ENCODE measurements around the gene ULK4. TPM values are rescaled to one million over a fixed set of nuclear protein-coding genes. Genes with fewer than 3 reads are reported as not detected.

The ULK4 gene
- total RNA-seq, 4 donors from 2014 or later = 13.3 to 23.4 (median 17.9) TPM

DNA sequence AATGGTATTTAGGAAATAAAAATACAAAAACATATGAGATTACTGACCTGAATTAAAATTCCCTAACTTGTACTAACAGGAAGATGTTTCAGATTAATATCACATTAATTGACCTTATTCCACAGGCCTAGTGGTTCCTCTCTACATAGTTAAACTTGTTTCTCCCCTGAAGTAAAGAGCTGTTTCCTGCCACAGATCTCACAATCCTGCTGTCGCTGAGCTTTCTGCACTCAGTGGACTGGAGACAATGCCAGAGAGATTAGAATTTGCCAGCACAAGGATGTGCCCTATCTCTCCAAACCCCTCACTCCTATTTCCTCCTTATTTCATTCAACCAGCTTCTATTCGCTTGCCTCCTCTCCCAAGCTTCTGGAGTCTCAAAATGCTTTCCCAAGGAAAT is 632.0 kb downstream of the ULK4 start:
- H3K4me3 ChIP-seq = no peak overlapping the region
- no peaks in the 10 kb centered on the region for H3K27me3 ChIP-seq
- no peak for TF ChIP-seq EP300 (IDR thresholded peaks at IDR 0.05)
- TF ChIP-seq POLR2A (IDR thresholded peaks at IDR 0.05) = no peak
- TF ChIP-seq, protein P1, sequence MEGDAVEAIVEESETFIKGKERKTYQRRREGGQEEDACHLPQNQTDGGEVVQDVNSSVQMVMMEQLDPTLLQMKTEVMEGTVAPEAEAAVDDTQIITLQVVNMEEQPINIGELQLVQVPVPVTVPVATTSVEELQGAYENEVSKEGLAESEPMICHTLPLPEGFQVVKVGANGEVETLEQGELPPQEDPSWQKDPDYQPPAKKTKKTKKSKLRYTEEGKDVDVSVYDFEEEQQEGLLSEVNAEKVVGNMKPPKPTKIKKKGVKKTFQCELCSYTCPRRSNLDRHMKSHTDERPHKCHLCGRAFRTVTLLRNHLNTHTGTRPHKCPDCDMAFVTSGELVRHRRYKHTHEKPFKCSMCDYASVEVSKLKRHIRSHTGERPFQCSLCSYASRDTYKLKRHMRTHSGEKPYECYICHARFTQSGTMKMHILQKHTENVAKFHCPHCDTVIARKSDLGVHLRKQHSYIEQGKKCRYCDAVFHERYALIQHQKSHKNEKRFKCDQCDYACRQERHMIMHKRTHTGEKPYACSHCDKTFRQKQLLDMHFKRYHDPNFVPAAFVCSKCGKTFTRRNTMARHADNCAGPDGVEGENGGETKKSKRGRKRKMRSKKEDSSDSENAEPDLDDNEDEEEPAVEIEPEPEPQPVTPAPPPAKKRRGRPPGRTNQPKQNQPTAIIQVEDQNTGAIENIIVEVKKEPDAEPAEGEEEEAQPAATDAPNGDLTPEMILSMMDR (IDR thresholded peaks at IDR 0.05) = no peak

DNA sequence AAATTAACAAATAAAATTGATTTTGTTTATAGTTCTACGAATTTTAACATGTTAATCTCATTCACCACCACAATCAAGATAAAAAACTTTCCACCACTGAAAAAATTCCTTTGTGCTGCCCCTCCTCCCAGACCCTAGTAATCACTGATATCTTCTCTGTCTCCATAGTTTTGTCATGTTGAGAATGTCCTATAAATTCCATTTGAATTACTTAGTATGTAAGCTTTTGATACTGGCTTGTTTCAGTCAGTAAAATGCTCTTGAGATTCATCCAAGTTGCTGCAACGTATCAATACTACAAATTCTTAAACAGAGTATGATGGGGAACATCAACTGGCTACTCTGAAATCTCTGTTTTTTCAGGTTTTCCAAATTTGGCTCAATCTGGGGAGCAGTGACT is 633.0 kb downstream of the ULK4 start:
- TF ChIP-seq EP300 (IDR thresholded peaks at IDR 0.05) = no peak
- TF ChIP-seq POLR2A (IDR thresholded peaks at IDR 0.05) = no peak
- H3K4me1 ChIP-seq = no peaks in the 10 kb centered on the region

More for the DNA sequence above, 632.0 kb downstream of the ULK4 start:
- DNase-seq (ENCODE audit: low spot score in 2 of 2) = no peak
- Histone ChIP-seq H3K9me3 (no peaks in the 10 kb centered on the region), H3K27ac (no peak overlapping the region), H3K4me1 (no peaks in the 10 kb centered on the region), H3K36me3 (no peaks in the 10 kb centered on the region)
- WGBS, 2 donors = 43 to 45% methylated on average over 2 of the region's 2 CpGs

DNA sequence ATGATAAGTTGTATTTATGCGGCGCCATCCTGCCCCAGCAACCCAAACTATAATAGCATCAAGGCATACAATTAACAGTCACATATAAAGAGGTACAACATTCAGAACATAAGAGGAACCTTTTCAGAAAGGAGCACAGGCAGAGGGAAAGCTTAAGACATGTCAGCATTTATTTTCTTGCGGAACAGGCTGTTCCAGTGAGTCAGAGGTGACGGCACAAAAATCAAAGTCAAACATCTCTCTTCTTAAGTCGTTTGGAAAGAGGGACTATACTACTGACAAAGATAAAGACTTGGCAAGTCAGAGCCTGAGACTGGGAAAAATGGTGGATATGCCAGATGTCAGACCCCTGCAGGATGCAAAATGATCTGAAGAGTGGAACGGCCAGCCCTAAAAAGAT is 634.2 kb downstream of the ULK4 start:
- no peaks in the 10 kb centered on the region for H3K36me3 ChIP-seq
- H3K27ac ChIP-seq = no peak overlapping the region
- no peaks in the 10 kb centered on the region for H3K4me1 ChIP-seq
- H3K4me3 ChIP-seq = no peak overlapping the region
- H3K27me3 ChIP-seq = no peaks in the 10 kb centered on the region
- no peaks in the 10 kb centered on the region for H3K9me3 ChIP-seq
- DNase-seq (ENCODE audit: low spot score in 2 of 2) = no peak
- 84 to 85% methylated on average over 6 of the region's 6 CpGs for WGBS, 2 donors
- TF ChIP-seq, protein P1 (IDR thresholded peaks at IDR 0.05) = no peak
- TF ChIP-seq POLR2A (IDR thresholded peaks at IDR 0.05) = no peak

More for the DNA sequence above, 633.0 kb downstream of the ULK4 start:
- Histone ChIP-seq H3K9me3 (no peaks in the 10 kb centered on the region), H3K27ac (no peak overlapping the region), H3K27me3 (no peaks in the 10 kb centered on the region), H3K4me3 (no peak overlapping the region), H3K36me3 (no peaks in the 10 kb centered on the region)
- 28 to 32% methylated on average over 2 of the region's 2 CpGs for WGBS, 2 donors
- no peak for DNase-seq (ENCODE audit: low spot score in 2 of 2)

DNA sequence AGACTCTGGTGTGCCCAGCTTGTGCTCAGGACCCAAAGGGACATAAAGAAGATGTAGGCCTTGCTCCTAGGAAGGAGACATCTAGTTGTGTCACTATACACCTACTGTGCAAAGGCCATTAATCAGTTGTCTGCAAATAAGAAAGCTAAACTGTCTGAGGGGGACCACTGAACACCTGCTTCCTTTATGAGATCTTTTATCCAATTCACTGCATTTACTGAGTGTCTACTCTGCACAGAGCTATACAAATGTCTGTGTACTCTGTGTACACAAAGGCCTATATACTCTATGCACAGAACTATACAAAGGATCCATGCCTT is 637.8 kb downstream of the ULK4 start:
- Histone ChIP-seq H3K36me3 (no peaks in the 10 kb centered on the region), H3K4me1 (no peaks in the 10 kb centered on the region), H3K9me3 (no peaks in the 10 kb centered on the region), H3K4me3 (no peak overlapping the region), H3K27ac (no peak overlapping the region), H3K27me3 (no peaks in the 10 kb centered on the region)
- no peak for DNase-seq (ENCODE audit: low spot score in 2 of 2)
- TF ChIP-seq POLR2A (IDR thresholded peaks at IDR 0.05) (no peak), EP300 (IDR thresholded peaks at IDR 0.05) (no peak)
- TF ChIP-seq, protein P1 (IDR thresholded peaks at IDR 0.05) = no peak

DNA sequence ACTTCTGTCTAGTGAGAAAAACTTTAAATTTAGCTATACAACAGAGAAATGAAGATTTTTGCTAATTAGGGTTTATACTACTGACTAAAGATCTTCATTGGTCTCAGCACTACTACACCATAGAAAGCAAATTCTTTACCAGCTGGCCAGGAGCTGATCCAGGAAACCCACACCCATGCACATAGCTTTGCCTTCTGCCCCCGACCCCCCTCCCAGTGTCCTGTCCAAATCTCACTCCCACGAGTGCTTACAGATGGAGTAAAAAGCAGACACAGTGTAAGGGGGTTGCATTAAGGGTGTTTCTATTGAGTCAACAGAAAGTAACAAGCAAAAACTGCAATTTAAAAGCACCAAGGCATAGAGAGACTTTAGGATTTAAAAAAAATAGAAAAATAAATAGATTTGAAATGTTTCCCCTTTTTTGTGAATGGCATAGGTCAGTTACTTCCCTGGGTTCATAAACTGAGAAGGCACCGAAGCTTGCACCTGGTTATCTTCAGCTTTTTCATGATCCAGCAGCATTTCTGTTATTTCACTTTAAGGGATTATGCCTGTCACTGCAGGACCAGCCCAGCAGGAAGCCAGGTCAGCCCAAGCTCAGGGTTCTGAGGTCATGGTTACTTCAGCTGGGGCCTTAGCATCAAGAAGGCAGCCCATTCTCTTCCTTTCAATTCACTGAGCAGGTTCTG is 638.3 kb downstream of the ULK4 start:
- DNase-seq (ENCODE audit: low spot score in 2 of 2) = no peak
- 37 to 52% methylated on average over 3 of the region's 3 CpGs for WGBS, 2 donors
- Histone ChIP-seq H3K27me3 (no peaks in the 10 kb centered on the region), H3K9me3 (no peaks in the 10 kb centered on the region), H3K4me3 (no peak overlapping the region), H3K4me1 (no peaks in the 10 kb centered on the region), H3K27ac (no peak overlapping the region), H3K36me3 (no peaks in the 10 kb centered on the region)
- TF ChIP-seq, protein P1 (IDR thresholded peaks at IDR 0.05) = no peak
- TF ChIP-seq POLR2A (IDR thresholded peaks at IDR 0.05) (no peak), EP300 (IDR thresholded peaks at IDR 0.05) (no peak)

DNA sequence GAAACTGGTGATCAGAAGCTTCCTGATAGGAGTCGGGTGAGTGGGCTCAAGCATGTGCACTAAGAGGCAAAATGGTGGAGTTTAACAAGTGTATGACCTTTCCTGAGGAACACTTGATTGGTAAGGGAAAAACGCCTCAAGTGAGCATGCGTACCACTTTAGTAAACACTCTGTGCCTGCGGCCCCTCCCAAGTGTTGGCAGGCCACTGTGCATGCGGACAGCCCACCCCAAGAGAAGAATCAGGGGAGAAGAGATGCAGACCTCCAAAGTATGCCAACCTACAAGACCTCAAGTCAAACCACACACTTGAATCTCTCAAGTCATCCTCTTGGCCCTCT is 640.3 kb downstream of the ULK4 start:
- no peak for DNase-seq (ENCODE audit: low spot score in 2 of 2)
- Histone ChIP-seq H3K27ac (no peak overlapping the region), H3K4me3 (no peak overlapping the region), H3K27me3 (no peaks in the 10 kb centered on the region), H3K4me1 (no peaks in the 10 kb centered on the region), H3K9me3 (no peaks in the 10 kb centered on the region), H3K36me3 (no peaks in the 10 kb centered on the region)
- WGBS, 2 donors = 87 to 90% methylated on average over 5 of the region's 5 CpGs
- TF ChIP-seq, protein P1 (IDR thresholded peaks at IDR 0.05) = no peak
- TF ChIP-seq EP300 (IDR thresholded peaks at IDR 0.05) = no peak
- TF ChIP-seq POLR2A (IDR thresholded peaks at IDR 0.05) = no peak

All from tibial nerve (tissue), 4 donors.